Activated naive CD8-positive, alpha-beta T cell treated with anti-CD3 and anti-CD28 coated beads, Interleukin-2, amount 50 U/mL, for 16 hours (primary cell): ENCODE results near the gene UTRN.

Experiments used
- DNase-seq: peaks from one replicate; pipeline ENCODE4 v3.0.0-alpha.2; 2020; ENCODE audit warnings: low read depth, low spot score

The UTRN gene

DNA sequence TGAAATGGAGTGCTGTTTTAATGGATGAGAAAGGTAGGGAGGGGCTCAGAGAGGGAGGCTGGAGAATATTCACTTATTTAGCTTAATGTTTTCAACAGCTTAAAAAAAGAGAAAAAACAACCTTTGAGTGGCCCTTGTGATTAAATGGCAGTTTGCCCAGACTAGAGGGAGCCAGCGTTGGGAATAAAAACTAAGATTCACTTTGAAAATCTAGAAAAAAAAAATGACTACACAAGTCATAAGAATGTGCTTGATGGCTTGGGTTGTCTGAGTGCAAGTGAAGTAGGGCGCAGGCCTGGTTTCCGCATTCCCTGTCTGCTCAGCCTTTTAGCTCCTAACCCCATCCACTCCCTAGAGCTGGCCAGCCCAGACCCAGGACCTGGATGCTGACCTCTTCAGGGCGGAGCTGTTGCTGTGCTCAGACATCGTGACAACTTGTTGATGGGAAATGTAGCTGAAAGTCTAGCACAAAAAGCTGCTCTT, 28.9 kb downstream of the UTRN start:
- no peak for DNase-seq

- DNase-seq: no peak
Measured at GRCh38 chr6:144314562-144314961, 29.4 kb downstream of the UTRN start.

GRCh38 chr6:144315226-144315980, 30.3 kb downstream of the UTRN start:
- no peak for DNase-seq

GRCh38 chr6:144315981-144316861, 31.1 kb downstream of the UTRN start:
- DNase-seq: no peak

- DNase-seq: no peak
Measured at GRCh38 chr6:144316862-144317195, 31.7 kb downstream of the UTRN start.

DNA sequence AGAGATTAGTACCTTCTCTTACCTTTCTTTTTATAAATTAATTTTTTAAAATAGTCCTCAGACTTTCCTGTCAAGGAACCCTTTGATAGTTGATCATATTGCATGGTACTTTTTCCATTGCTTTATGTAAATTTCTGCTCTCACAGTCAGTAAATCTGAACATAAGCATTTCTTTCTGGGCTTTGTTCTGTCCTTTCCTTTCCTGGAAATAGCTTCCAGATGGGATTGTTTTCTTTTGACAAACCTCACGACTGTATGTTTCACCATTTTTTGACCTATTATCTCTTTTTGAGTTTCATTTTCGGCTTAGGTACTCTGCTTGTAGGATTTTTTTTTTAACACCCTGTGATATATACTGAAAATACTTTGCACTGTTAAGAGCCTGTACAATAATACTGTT, 32.6 kb downstream of the UTRN start:
- no peak for DNase-seq

DNA sequence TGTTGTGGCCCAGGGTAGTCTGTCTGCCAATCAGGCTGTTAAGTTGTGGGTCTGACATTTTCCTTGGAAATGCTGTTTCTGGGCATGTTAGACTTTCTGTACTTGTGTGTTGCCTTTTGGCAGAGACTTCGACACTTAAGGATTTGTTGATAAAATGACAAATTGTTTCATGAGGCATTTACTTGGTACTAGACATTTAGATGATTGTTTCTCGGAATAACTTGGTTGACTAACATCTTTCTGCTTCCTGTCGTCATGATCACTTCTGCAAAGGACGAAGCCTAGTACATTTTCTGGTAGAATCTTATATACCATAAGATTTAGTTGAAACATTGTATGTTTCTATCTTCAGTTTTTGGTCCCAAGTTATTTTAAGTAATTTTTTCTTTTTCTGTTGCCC, 34.1 kb downstream of the UTRN start:
- no peak for DNase-seq

DNA sequence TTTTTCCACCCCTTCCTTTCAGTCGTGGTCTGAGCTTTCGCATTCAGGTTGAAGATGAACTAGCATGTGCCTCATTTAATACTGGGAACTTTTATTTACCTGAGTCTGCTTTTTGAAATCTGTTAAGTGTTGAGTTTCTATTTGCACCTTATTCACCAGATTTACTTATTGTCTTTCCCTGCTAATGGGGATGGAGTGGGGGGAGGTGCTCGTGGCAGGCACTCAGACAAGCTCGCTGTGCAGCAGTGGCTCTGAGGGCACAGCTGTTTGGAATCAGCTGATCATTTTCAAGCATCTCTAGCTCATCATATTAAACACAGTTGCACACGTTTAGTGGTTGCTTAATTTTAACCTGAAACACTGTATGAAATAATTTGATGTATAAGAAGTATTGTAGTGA, 35.6 kb downstream of the UTRN start:
- DNase-seq: no peak

GRCh38 chr6:144321839-144322591, 36.9 kb downstream of the UTRN start:
- DNase-seq: no peak

DNA sequence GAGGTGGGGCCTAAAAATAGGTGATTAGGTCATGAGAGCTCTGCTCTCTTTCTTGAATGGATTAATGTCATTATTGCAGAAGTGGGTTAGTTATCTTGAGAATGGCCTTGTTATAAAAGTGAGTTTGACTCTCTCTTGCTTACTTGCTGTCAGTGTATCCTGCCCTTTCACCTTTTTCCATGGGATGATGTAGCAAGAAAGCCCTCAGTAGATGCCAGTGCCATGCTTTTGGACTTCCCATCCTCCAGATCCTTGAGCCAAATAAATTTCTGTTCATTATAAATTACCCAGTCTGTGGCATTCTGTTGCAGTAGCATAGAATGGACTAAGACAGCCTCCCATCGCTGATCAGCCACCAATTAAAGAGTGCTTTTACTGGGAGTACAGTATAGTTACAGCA, 40.1 kb downstream of the UTRN start:
- DNase-seq: no peak

GRCh38 chr6:144326393-144326792, 41.3 kb downstream of the UTRN start:
- no peak for DNase-seq

DNA sequence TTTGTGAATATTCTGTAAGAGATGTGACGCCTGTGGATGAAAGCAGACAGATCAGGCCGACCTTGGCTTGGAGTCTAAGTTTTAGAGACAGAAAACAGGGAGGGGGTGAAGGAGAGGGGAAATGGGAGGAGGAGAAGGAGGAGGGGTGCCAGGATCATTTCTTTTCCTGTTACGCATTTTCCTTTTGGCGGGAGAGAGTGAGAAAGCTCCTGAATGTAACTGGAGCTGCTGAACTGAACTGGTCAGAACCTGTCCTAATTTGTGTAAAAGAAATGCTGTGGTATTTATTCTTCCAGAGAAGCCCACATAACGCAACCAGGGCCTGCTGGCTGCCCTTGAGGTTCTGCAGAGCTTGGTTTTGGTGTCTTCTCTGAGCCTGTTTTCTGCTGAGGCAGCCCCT, 41.9 kb downstream of the UTRN start:
- no peak for DNase-seq

DNA sequence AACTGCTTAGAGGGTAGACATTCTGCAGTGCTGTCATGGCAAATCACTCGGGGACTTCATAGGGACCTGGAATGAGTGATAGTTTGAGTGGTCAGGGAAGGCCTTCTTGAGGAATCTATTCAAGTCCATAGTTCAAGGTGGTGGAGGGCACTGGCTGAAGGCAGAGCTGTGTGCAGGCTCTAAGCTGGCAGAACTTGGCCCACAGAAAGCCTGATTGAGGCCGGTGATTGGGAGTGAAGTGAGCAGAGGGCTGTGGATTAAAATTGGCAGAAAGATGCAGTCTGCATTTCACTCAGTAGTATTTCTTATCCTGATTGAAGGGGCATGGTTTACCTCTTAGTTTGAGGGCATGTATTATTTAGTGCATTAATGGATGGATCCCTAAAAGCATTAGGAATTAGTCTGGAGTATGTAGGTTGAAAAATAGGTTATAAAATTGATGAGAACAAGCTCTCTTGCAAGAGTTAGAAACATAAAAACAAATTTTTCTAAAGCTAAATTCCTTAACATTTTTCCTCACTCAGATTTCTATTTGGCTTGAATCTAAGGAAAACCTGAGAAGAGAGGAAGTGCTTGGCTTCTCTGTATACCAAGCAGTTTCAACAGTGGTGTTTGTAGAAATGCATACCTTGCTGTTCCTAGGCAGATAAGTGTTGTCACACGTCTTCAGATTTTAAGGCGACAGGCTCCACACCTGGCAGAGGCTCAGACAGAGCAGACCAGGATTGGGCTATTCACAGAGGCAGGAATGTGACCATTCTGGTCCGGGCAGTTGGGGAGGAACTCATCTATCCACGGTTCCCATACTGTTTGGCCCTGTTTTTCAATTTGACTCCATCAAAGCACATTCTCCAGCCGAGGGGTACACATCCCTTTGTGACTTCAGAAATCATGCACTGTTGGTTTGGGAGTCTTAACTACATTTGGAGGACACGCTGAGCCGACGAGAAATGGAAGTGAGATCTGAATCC, 45.2 kb downstream of the UTRN start:
- DNase-seq: no peak

DNA sequence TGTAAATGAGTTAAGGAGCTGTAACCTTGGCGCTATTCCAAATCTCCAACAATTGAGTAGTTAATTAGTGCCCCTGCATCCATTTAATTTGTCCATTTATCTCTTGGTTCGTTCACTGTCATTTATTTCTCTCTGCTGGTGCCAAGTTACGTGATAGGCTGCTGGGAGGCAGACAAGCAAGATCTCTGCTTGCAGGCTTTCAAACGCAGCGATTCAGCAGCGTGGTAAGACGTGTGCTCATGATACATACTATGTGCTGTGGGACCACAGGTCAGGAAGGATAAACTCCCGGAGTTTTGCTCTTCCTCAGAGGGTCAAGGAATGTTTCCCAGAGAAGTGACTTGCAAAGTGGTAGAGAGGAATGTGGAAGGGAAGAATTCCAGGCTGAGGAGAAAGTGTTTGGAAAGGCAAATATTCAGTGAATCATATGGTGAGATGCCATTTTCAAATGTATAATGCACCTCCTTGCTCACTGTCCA, 46.4 kb downstream of the UTRN start:
- DNase-seq: no peak

DNA sequence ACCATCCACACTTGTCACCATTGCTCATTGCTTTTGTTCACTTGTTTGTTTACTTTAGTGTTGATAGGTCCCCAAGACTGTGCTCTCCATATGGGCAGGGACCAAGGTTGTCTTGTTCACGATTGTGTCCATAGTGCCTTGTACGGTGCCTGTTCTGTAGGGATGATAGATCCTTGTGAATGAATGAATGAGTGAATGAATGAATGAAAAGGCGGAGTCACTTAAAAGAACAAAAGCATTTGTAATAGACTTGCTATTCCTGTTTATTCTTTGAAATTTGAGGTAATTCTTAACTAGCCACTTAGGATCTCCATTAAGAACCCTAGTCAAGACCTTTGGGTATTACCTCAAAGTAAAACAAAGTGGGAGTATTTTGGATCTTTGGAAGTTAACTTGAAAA, 47.0 kb downstream of the UTRN start:
- no peak for DNase-seq

DNA sequence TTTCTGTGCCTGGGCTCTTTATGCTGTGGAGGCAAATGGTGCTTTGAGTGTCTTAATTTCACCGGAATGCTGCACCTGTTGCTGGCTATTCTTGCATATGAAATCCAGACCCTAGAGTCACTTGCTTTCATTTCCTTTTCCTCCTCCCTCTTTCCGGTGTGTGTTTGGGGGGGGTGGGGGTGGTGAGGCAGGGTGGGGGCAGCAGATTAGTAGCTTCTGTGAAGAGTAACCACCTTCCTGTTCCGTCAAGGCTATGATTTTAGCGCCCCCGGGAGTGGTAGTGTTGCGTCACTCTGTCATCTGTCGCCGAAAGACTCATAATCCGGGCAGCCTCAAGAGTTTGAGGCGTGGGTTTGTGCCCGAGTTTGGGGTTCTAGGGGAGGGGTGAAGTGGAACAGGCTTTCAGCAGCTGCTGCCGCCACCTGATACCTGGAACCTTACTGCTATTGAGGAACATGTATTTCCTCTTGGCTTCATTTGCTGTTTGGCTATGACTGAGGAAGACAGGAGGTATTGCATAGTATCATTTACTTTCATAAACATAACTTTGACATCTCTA, 49.1 kb downstream of the UTRN start:
- DNase-seq: peak; percentile 21
